HUES64 (cell line): ENCODE results near the gene PRPH2.
"Not testable (repeated sequence)": the region's sequence is repeated elsewhere in the genome, so short reads cannot be mapped to it uniquely, and the experiment has no call there.

Source experiments
- H3K27ac ChIP-seq: 2 replicates; pipeline ENCODE4 v1.7.0; 2013; ENCODE audit warnings: low read depth, low read length, inconsistent platforms
- H3K27me3 ChIP-seq: 2 replicates; pipeline ENCODE4 v1.6.1; 2013; ENCODE audit warnings: mild to moderate bottlenecking, low read length; ENCODE audit not compliant: insufficient read depth
- H3K36me3 ChIP-seq: 2 replicates; pipeline ENCODE4 v1.6.1; 2013; ENCODE audit warnings: mild to moderate bottlenecking, low read length; ENCODE audit not compliant: insufficient read depth
- H3K4me1 ChIP-seq: 2 replicates; pipeline ENCODE4 v1.6.1; 2013; ENCODE audit warnings: mild to moderate bottlenecking, low read length, moderate library complexity; ENCODE audit not compliant: insufficient read depth
- H3K4me3 ChIP-seq: 2 replicates; pipeline ENCODE4 v1.5.1; 2013; ENCODE audit warnings: mild to moderate bottlenecking, low read length, moderate library complexity
- H3K9ac ChIP-seq: 2 replicates; pipeline ENCODE4 v1.6.1; 2013; ENCODE audit warnings: mild to moderate bottlenecking, low read depth, low read length
- H3K9me3 ChIP-seq: 2 replicates; pipeline ENCODE4 v1.6.1; 2013; ENCODE audit warnings: low read depth, low read length; ENCODE audit not compliant: insufficient read depth
- WGBS: fragments of 150-250, 120-280 bp; methylation state at CpG from one replicate; pipeline ENCODE4 v1.1.7; 2013; ENCODE audit warnings: missing lambda C conversion rate; 5-methylcytosine and 5-hydroxymethylcytosine counted together

Gene PRPH2

GRCh38 chr6:42735976-42736375 is 13.6 kb upstream of the PRPH2 start:
- Histone ChIP-seq H3K9me3 (no peaks in the 10 kb centered on the region), H3K27me3 (no peaks in the 10 kb centered on the region), H3K4me3 (no peak overlapping the region), H3K9ac (no peak overlapping the region), H3K27ac (no peak overlapping the region), H3K36me3 (no peaks in the 10 kb centered on the region), H3K4me1 (no peaks in the 10 kb centered on the region)
- WGBS: 95% methylated on average over 3 of the region's 3 CpGs

- H3K4me3 ChIP-seq, H3K36me3 ChIP-seq, H3K9ac ChIP-seq, H3K4me1 ChIP-seq, H3K27ac ChIP-seq, H3K9me3 ChIP-seq, H3K27me3 ChIP-seq: not testable (repeated sequence)
- 95% methylated on average over 13 of the region's 13 CpGs for WGBS
Observed at GRCh38 chr6:42733867-42734481, 11.6 kb upstream of the PRPH2 start.

- Histone ChIP-seq H3K36me3 (no peaks in the 10 kb centered on the region), H3K27me3 (no peaks in the 10 kb centered on the region), H3K27ac (no peak overlapping the region), H3K4me1 (peaks cover 6% of the 10 kb centered on the region; the same call in 1 of the 2 replicates), H3K9me3 (no peaks in the 10 kb centered on the region), H3K9ac (no peak overlapping the region), H3K4me3 (no peak overlapping the region)
- WGBS: 66% methylated on average over 2 of the region's 3 CpGs
Observed at GRCh38 chr6:42729731-42730130, 7.3 kb upstream of the PRPH2 start.

GRCh38 chr6:42727627-42728026 is 5.2 kb upstream of the PRPH2 start:
- H3K4me3 ChIP-seq: no peak overlapping the region
- no peak overlapping the region for H3K27ac ChIP-seq
- WGBS: 92% methylated on average over 20 of the region's 22 CpGs

GRCh38 chr6:42727087-42727611 is 4.8 kb upstream of the PRPH2 start:
- Histone ChIP-seq H3K4me1 (peaks cover 6% of the 10 kb centered on the region; the same call in 1 of the 2 replicates), H3K27me3 (no peaks in the 10 kb centered on the region), H3K9ac (no peak overlapping the region), H3K4me3 (no peak overlapping the region), H3K27ac (no peak overlapping the region), H3K9me3 (no peaks in the 10 kb centered on the region), H3K36me3 (no peaks in the 10 kb centered on the region)
- WGBS: 94% methylated on average over 52 of the region's 52 CpGs

More at GRCh38 chr6:42727627-42728026, 5.2 kb upstream of the PRPH2 start:
- Histone ChIP-seq H3K27me3 (no peaks in the 10 kb centered on the region), H3K4me1 (peaks cover 6% of the 10 kb centered on the region; the same call in 1 of the 2 replicates), H3K36me3 (no peaks in the 10 kb centered on the region), H3K9me3 (no peaks in the 10 kb centered on the region), H3K9ac (no peak overlapping the region)

- peaks cover 6% of the 10 kb centered on the region; the same call in 1 of the 2 replicates for H3K4me1 ChIP-seq
- H3K27me3 ChIP-seq: no peaks in the 10 kb centered on the region
- no peak overlapping the region for H3K27ac ChIP-seq
- no peak overlapping the region for H3K4me3 ChIP-seq
- WGBS: 29% methylated on average over 14 of the region's 14 CpGs
- no peaks in the 10 kb centered on the region for H3K9me3 ChIP-seq
- H3K9ac ChIP-seq: no peak overlapping the region
- no peaks in the 10 kb centered on the region for H3K36me3 ChIP-seq
Observed at GRCh38 chr6:42726485-42727086, 4.2 kb upstream of the PRPH2 start.

GRCh38 chr6:42726026-42726425 is 3.6 kb upstream of the PRPH2 start:
- H3K27ac ChIP-seq: no peak overlapping the region
- no peaks in the 10 kb centered on the region for H3K9me3 ChIP-seq
- no peak overlapping the region for H3K4me3 ChIP-seq
- H3K36me3 ChIP-seq: no peaks in the 10 kb centered on the region
- peaks cover 6% of the 10 kb centered on the region; the same call in 1 of the 2 replicates for H3K4me1 ChIP-seq
- no peaks in the 10 kb centered on the region for H3K27me3 ChIP-seq
- H3K9ac ChIP-seq: no peak overlapping the region

- Histone ChIP-seq H3K4me1 (peaks cover 6% of the 10 kb centered on the region; the same call in 1 of the 2 replicates), H3K36me3 (no peaks in the 10 kb centered on the region)
Observed at GRCh38 chr6:42724825-42725224, 2.4 kb upstream of the PRPH2 start.

GRCh38 chr6:42720739-42721138 is 1.7 kb downstream of the PRPH2 start:
- H3K27ac ChIP-seq: no peak overlapping the region
- no peaks in the 10 kb centered on the region for H3K36me3 ChIP-seq
- no peaks in the 10 kb centered on the region for H3K9me3 ChIP-seq
- no peak overlapping the region for H3K9ac ChIP-seq
- H3K4me1 ChIP-seq: no peaks in the 10 kb centered on the region
- H3K4me3 ChIP-seq: no peak overlapping the region
- H3K27me3 ChIP-seq: no peaks in the 10 kb centered on the region
- 64% methylated on average over 8 of the region's 8 CpGs for WGBS

More at GRCh38 chr6:42724825-42725224, 2.4 kb upstream of the PRPH2 start:
- H3K27me3 ChIP-seq: no peaks in the 10 kb centered on the region
- H3K4me3 ChIP-seq: no peak overlapping the region
- no peak overlapping the region for H3K9ac ChIP-seq
- no peak overlapping the region for H3K27ac ChIP-seq
- no peaks in the 10 kb centered on the region for H3K9me3 ChIP-seq

- Histone ChIP-seq H3K27me3 (no peaks in the 10 kb centered on the region), H3K9ac (no peak overlapping the region), H3K4me1 (no peaks in the 10 kb centered on the region), H3K36me3 (no peaks in the 10 kb centered on the region), H3K4me3 (no peak overlapping the region), H3K9me3 (peaks cover 11% of the 10 kb centered on the region; the same call in 1 of the 2 replicates), H3K27ac (no peak overlapping the region)
- WGBS: 95% methylated on average over 4 of the region's 4 CpGs
Observed at GRCh38 chr6:42715871-42716270, 6.5 kb downstream of the PRPH2 start.

GRCh38 chr6:42714098-42714761 is 8.2 kb downstream of the PRPH2 start:
- 97% methylated on average over 4 of the region's 4 CpGs for WGBS
- no peak overlapping the region for H3K27ac ChIP-seq

More at GRCh38 chr6:42714098-42714761, 8.2 kb downstream of the PRPH2 start:
- Histone ChIP-seq H3K9ac (no peak overlapping the region), H3K4me3 (no peak overlapping the region), H3K27me3 (no peaks in the 10 kb centered on the region), H3K9me3 (peaks cover 11% of the 10 kb centered on the region; the same call in 1 of the 2 replicates), H3K4me1 (peaks cover 11% of the 10 kb centered on the region), H3K36me3 (no peaks in the 10 kb centered on the region)
